Sigmoid colon (tissue), 4 donors: ENCODE data around the gene SSX3.
"Not testable (repeated sequence)": the region's sequence is repeated elsewhere in the genome, so short reads cannot be mapped to it uniquely, and the experiment has no call there.

ENCODE experiments used
- EP300 ChIP-seq, 4 donors: sonication (generic); formaldehyde crosslinking; IDR thresholded peaks; one replicate each; pipeline ENCODE4 v1.6.1; 2017; ENCODE audit warnings: antibody characterized with exemption in 4 of 4
- POLR2A ChIP-seq, 2 donors: fragments of 450-650 bp; IDR thresholded peaks; one replicate each; pipeline ENCODE4 v1.6.1; 2016; ENCODE audit warnings: antibody characterized with exemption in 2 of 2, mild to moderate bottlenecking in 2 of 2, moderate library complexity in 2 of 2
- TF ChIP-seq, protein P1 (sequence below), 4 experiments: fragments of 450-650 bp in 3 of 4; fragments of 200-600 bp in 1 of 4; IDR thresholded peaks; one replicate each; pipeline ENCODE4 v1.5.1; 2016 to 2019; ENCODE audit warnings: antibody characterized with exemption in 4 of 4, mild to moderate bottlenecking in 3 of 4, moderate library complexity in 2 of 4

DNA sequence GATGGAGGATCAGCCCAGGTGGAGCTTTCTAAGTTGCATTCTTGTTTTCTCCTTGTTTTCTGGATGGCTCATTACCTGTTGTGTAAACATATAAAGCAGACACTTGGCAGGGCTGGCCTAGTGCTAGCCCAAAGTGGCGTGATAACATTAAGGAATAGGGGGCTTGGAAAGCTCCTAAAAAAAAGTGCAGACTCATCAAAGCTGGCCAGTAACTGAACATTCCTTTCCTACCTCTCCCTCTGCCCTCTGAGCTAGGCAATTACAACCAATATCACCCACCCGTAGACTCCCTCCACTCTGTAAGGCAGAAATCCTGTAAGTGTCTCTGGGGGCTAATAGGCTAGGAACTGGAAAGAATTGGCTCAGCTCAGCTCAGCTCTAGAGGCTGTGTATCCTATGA, 42.5 kb downstream of the SSX3 start:
- TF ChIP-seq, protein P1, sequence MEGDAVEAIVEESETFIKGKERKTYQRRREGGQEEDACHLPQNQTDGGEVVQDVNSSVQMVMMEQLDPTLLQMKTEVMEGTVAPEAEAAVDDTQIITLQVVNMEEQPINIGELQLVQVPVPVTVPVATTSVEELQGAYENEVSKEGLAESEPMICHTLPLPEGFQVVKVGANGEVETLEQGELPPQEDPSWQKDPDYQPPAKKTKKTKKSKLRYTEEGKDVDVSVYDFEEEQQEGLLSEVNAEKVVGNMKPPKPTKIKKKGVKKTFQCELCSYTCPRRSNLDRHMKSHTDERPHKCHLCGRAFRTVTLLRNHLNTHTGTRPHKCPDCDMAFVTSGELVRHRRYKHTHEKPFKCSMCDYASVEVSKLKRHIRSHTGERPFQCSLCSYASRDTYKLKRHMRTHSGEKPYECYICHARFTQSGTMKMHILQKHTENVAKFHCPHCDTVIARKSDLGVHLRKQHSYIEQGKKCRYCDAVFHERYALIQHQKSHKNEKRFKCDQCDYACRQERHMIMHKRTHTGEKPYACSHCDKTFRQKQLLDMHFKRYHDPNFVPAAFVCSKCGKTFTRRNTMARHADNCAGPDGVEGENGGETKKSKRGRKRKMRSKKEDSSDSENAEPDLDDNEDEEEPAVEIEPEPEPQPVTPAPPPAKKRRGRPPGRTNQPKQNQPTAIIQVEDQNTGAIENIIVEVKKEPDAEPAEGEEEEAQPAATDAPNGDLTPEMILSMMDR (IDR thresholded peaks at IDR 0.05), result not testable (repeated sequence)
- not testable (repeated sequence) for TF ChIP-seq POLR2A, EP300 (IDR thresholded peaks at IDR 0.05)
